Fibroblast of lung (primary cell): Measurements from ENCODE around the gene IGFBP1. TPM values are rescaled to one million over a fixed set of nuclear protein-coding genes. Genes with fewer than 3 reads are reported as not detected.

Experiments
- DNase-seq, 2 donors: peaks; one replicate each; pipeline versions ENCODE4 v3.0.0 to v3.0.0-alpha.2; 2010; ENCODE audit warnings: low read depth in 2 of 2
- H2AFZ ChIP-seq: 2 replicates; pipeline ENCODE4 v1.5.1; 2012; ENCODE audit warnings: low read length, control low read depth, inconsistent platforms
- H3K27ac ChIP-seq: 2 replicates; pipeline ENCODE4 v1.5.1; 2011; ENCODE audit warnings: low read length, control low read depth; ENCODE audit not compliant: insufficient read depth
- H3K27me3 ChIP-seq: 2 replicates; pipeline ENCODE4 v1.5.1; 2011; ENCODE audit warnings: mild to moderate bottlenecking, low read length; ENCODE audit not compliant: control insufficient read depth, insufficient read depth
- H3K36me3 ChIP-seq: 2 replicates; pipeline ENCODE4 v1.5.1; 2011; ENCODE audit warnings: low read length; ENCODE audit not compliant: control insufficient read depth, insufficient read depth
- H3K4me1 ChIP-seq: 2 replicates; pipeline ENCODE4 v1.5.1; 2011; ENCODE audit warnings: low read length; ENCODE audit not compliant: control insufficient read depth, insufficient read depth; ENCODE audit errors: extremely low read depth
- H3K4me2 ChIP-seq: 2 replicates; pipeline ENCODE4 v1.5.1; 2011; ENCODE audit warnings: low read length, control low read depth; ENCODE audit not compliant: insufficient read depth; ENCODE audit errors: extremely low read depth
- H3K4me3 ChIP-seq, 4 experiments: fragments of 200-600 bp in 1 of 4; sonication (generic) in 1 of 4; replicated peaks in 1 of 4; 2 replicates each; pipeline ENCODE4 v1.5.1; 2011 to 2016; ENCODE audit warnings: low read length in 4 of 4, low read depth in 3 of 4, mild to moderate bottlenecking in 3 of 4, control low read depth in 2 of 4, inconsistent platforms in 1 of 4, mixed read lengths in 1 of 4; ENCODE audit not compliant: insufficient read depth in 1 of 4; ENCODE audit errors: control extremely low read depth in 1 of 4
- H3K79me2 ChIP-seq: 2 replicates; pipeline ENCODE4 v1.5.1; 2012; ENCODE audit warnings: mild to moderate bottlenecking, low read length, inconsistent platforms; ENCODE audit not compliant: control insufficient read depth, insufficient read depth
- H3K9ac ChIP-seq: 2 replicates; pipeline ENCODE4 v1.5.1; 2011; ENCODE audit warnings: mild to moderate bottlenecking, low read length, control low read depth; ENCODE audit not compliant: insufficient read depth
- H3K9me3 ChIP-seq: 2 replicates; pipeline ENCODE4 v1.5.1; 2012; ENCODE audit warnings: low read depth, low read length; ENCODE audit not compliant: control insufficient read depth, insufficient read depth
- H4K20me1 ChIP-seq: 2 replicates; pipeline ENCODE4 v1.5.1; 2011; ENCODE audit warnings: low read length; ENCODE audit not compliant: control insufficient read depth, insufficient read depth; ENCODE audit errors: extremely low read depth
- CTCF ChIP-seq, 2 donors: IDR thresholded peaks in 1 of 2; conservative IDR thresholded peaks in 1 of 2; 1 replicate in 1 of 2; 2 replicates in 1 of 2; pipeline ENCODE4 v1.5.1; 2011 to 2012; ENCODE audit warnings: low read length in 2 of 2, control low read depth in 1 of 2, inconsistent platforms in 1 of 2, low read depth in 1 of 2, mild to moderate bottlenecking in 1 of 2
- EZH2 ChIP-seq: IDR thresholded peaks from 2 replicates; pipeline ENCODE4 v1.5.1; 2012; ENCODE audit warnings: low read length, control low read depth, mild to moderate bottlenecking; ENCODE audit errors: missing control alignments
- polyA plus RNA-seq, 2 donors: library from polyadenylated mRNA; depleted of rRNA in 1 of 2; stranded (reverse) in 1 of 2; unstranded in 1 of 2; fragments of >200 nt; gene quantifications; 2 replicates each; pipeline ENCODE4 v1.2.1, GENCODE V29; 2011 to 2012; ENCODE audit warnings: missing spikeins in 1 of 2
- total RNA-seq: library from RNA; depleted of rRNA; stranded (reverse); fragments of >200 nt; gene quantifications from 2 replicates; pipeline ENCODE4 v1.2.1, GENCODE V29; 2014

The IGFBP1 gene
- total and polyA plus RNA-seq, 2 donors (not counting 1 experiment from before 2014, with no cell fraction given), result not detected

GRCh38 chr7:45865594-45866410 lies 22.5 kb upstream of the IGFBP1 start:
- TF ChIP-seq CTCF (conservative IDR thresholded peaks at IDR 0.05 in 1 of 2, IDR thresholded peaks at IDR 0.05 in 1 of 2; ENCODE audit: low read depth in 1 of 2, low read length in 2 of 2), result no peak
- TF ChIP-seq EZH2, result no peak
- Histone ChIP-seq H3K9ac (no peak overlapping the region), H2AFZ (no peak overlapping the region), H3K9me3 (no peaks in the 10 kb centered on the region), H3K79me2 (no peaks in the 10 kb centered on the region), H3K4me1 (no peaks in the 10 kb centered on the region), H4K20me1 (no peaks in the 10 kb centered on the region), H3K27ac (no peak overlapping the region), H3K4me2 (no peak overlapping the region), H3K4me3 (no peak overlapping the region), H3K36me3 (no peaks in the 10 kb centered on the region), H3K27me3 (peaks cover 4% of the 10 kb centered on the region)
- DNase-seq, result no peak

- Histone ChIP-seq H3K4me2 (no peak overlapping the region), H2AFZ (no peak overlapping the region), H3K27me3 (peaks cover 4% of the 10 kb centered on the region), H3K9me3 (no peaks in the 10 kb centered on the region), H3K79me2 (no peaks in the 10 kb centered on the region), H3K9ac (no peak overlapping the region), H4K20me1 (no peaks in the 10 kb centered on the region), H3K27ac (no peak overlapping the region), H3K4me3 (no peak overlapping the region), H3K4me1 (no peaks in the 10 kb centered on the region), H3K36me3 (no peaks in the 10 kb centered on the region)
- TF ChIP-seq EZH2, result no peak
- TF ChIP-seq CTCF (conservative IDR thresholded peaks at IDR 0.05 in 1 of 2, IDR thresholded peaks at IDR 0.05 in 1 of 2; ENCODE audit: low read depth in 1 of 2, low read length in 2 of 2), result no peak
- no peak for DNase-seq
These were observed 20.8 kb upstream of the IGFBP1 start for GRCh38 chr7:45867471-45867870.

GRCh38 chr7:45869426-45869825 lies 18.9 kb upstream of the IGFBP1 start:
- no peak overlapping the region for H2AFZ ChIP-seq
- peaks cover 1% of the 10 kb centered on the region for H3K4me1 ChIP-seq
- no peaks in the 10 kb centered on the region for H4K20me1 ChIP-seq
- no peak overlapping the region for H3K27ac ChIP-seq
- no peak overlapping the region for H3K4me2 ChIP-seq
- no peak for TF ChIP-seq CTCF (conservative IDR thresholded peaks at IDR 0.05 in 1 of 2, IDR thresholded peaks at IDR 0.05 in 1 of 2; ENCODE audit: low read depth in 1 of 2, low read length in 2 of 2)
- TF ChIP-seq EZH2, result no peak
- no peaks in the 10 kb centered on the region for H3K79me2 ChIP-seq
- DNase-seq, result peak; percentile 15 to 72
- H3K36me3 ChIP-seq, result no peaks in the 10 kb centered on the region
- no peak overlapping the region for H3K9ac ChIP-seq
- H3K9me3 ChIP-seq, result no peaks in the 10 kb centered on the region
- H3K27me3 ChIP-seq, result no peaks in the 10 kb centered on the region
- H3K4me3 ChIP-seq, result no peak overlapping the region
